ENCODE measurements around the gene IPO5.
"Not testable (repeated sequence)": the region's sequence is repeated elsewhere in the genome, so short reads cannot be mapped to it uniquely, and the experiment has no call there.

DNA sequence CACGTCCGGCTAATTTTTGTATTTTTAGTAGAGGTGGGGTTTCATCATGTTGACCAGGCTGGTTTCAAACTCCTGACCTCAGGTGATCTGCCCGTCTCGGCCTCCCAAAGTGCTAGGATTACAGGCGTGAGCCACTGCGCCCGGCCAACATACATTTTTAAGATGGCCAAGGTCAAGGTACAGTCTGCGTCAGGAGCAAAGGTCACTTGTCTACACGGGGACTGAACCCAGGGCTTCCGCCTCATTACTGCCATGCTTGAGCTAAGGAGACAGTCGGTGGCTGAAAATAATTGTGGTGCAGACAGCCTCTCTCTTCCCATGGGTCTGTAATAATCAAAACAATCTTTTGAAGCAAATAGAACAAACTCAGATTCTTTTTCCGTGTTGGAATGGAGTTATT lies 94.3 kb downstream of the IPO5 start:
- TF ChIP-seq, protein P1, sequence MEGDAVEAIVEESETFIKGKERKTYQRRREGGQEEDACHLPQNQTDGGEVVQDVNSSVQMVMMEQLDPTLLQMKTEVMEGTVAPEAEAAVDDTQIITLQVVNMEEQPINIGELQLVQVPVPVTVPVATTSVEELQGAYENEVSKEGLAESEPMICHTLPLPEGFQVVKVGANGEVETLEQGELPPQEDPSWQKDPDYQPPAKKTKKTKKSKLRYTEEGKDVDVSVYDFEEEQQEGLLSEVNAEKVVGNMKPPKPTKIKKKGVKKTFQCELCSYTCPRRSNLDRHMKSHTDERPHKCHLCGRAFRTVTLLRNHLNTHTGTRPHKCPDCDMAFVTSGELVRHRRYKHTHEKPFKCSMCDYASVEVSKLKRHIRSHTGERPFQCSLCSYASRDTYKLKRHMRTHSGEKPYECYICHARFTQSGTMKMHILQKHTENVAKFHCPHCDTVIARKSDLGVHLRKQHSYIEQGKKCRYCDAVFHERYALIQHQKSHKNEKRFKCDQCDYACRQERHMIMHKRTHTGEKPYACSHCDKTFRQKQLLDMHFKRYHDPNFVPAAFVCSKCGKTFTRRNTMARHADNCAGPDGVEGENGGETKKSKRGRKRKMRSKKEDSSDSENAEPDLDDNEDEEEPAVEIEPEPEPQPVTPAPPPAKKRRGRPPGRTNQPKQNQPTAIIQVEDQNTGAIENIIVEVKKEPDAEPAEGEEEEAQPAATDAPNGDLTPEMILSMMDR (IDR thresholded peaks at IDR 0.05) = not testable (repeated sequence)
- TF ChIP-seq POLR2A (IDR thresholded peaks at IDR 0.05) = not testable (repeated sequence)

Data from adrenal gland (tissue), 5 donors.